BLaER1 treated with 17β-estradiol and CSF1 and Interleukin-3, amounts not matched to agents 10 nM and 100 nM (cell line): ENCODE data around the gene TCF12.
A peak's percentile ranks its signal among the peaks of the same experiment; 100 is the strongest.

Source experiments
- H3K27ac ChIP-seq, 11 experiments: shearing (Covaris generic); formaldehyde crosslinking; 2 replicates each; pipeline ENCODE4 v1.8.1; 2022
- H3K27me3 ChIP-seq, 11 experiments: shearing (Covaris generic); formaldehyde crosslinking; 2 replicates each; pipeline ENCODE4 v1.8.1; 2022
- H3K36me3 ChIP-seq, 11 experiments: shearing (Covaris generic); formaldehyde crosslinking; 2 replicates each; pipeline ENCODE4 v1.8.1; 2022
- H3K4me1 ChIP-seq, 10 experiments: shearing (Covaris generic); formaldehyde crosslinking; 2 replicates each; pipeline ENCODE4 v1.8.1; 2022
- H3K4me2 ChIP-seq, 11 experiments: shearing (Covaris generic); formaldehyde crosslinking; 2 replicates each; pipeline ENCODE4 v1.8.1; 2022
- H3K4me3 ChIP-seq, 10 experiments: shearing (Covaris generic); formaldehyde crosslinking; 2 replicates each; pipeline ENCODE4 v1.8.1; 2022
- H3K9ac ChIP-seq, 11 experiments: shearing (Covaris generic); formaldehyde crosslinking; 2 replicates each; pipeline ENCODE4 v1.8.1; 2022
- H3K9me3 ChIP-seq, 11 experiments: shearing (Covaris generic); formaldehyde crosslinking; replicated peaks in 1 of 11; 2 replicates each; pipeline ENCODE4 v1.8.1; 2022
- H4K20me1 ChIP-seq, 11 experiments: shearing (Covaris generic); formaldehyde crosslinking; 2 replicates each; pipeline ENCODE4 v1.8.1; 2022
- Cebpa-rat ChIP-seq, 11 experiments: shearing (Covaris generic); IDR thresholded peaks; 2 replicates each; pipeline ENCODE4 v1.8.1; 2022

Gene TCF12

DNA sequence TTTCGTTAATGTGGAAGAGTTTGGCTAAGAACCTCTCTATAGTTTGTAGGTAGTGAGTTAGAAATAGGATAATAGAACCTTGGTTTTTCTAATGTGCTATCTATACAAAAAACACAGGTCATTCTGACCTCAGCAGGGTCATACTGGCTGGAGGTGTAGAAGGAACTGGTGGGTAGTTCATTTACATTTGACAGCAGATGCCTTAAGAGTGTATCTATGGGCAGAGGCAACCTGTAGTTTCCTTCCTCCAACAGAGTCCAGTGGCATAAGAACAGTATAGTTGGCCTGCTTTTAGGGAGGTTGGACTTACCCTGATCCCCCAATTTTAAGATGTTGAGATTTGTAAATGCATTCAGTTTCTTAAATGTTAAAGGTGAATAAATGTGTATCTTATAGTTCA is 152.2 kb downstream of the TCF12 start:
- Histone ChIP-seq H4K20me1 (peaks cover 5 to 66% (median 31%) of the 10 kb centered on the region in 11 experiments; a peak in 12 of 22 replicates), H3K9ac (no peak overlapping the region), H3K36me3 (peaks cover 4 to 21% (median 11%) of the 10 kb centered on the region in 11 experiments; a peak in 15 of 22 replicates), H3K27ac (no peak overlapping the region), H3K4me1 (peaks cover 0 to 75% (median 0%) of the 10 kb centered on the region in 10 experiments; a peak in 7 of 20 replicates), H3K4me3 (no peak overlapping the region), H3K9me3 (no peaks in the 10 kb centered on the region; a peak in 1 of 22 replicates), H3K27me3 (no peaks in the 10 kb centered on the region), H3K4me2 (no peak overlapping the region)
- TF ChIP-seq Cebpa-rat (IDR thresholded peaks at IDR 0.05) = no peak

DNA sequence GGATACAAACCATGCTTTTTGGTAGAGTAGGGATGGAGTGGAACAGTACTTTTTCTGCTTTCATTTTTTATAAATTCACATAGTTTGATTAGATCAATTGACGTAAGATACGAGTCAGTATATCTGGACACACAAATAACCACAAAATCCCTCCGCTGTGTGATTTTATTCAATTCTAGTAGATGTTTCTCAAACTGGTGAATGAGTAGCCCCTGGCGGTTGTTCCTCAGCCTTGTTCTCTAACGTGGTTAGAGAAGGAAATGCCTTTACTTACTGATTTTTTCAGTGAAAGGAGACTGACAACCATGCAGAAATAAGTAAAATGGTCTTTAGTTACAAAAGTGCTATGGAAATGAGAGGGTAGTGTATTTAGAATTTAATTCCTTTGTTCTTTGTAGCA is 161.0 kb downstream of the TCF12 start:
- Histone ChIP-seq H3K4me3 (no peak overlapping the region), H3K4me2 (peak overlapping the region in 6 of 11 experiments; percentile 15 to 83 (median 72); a peak in 10 of 22 replicates)

DNA sequence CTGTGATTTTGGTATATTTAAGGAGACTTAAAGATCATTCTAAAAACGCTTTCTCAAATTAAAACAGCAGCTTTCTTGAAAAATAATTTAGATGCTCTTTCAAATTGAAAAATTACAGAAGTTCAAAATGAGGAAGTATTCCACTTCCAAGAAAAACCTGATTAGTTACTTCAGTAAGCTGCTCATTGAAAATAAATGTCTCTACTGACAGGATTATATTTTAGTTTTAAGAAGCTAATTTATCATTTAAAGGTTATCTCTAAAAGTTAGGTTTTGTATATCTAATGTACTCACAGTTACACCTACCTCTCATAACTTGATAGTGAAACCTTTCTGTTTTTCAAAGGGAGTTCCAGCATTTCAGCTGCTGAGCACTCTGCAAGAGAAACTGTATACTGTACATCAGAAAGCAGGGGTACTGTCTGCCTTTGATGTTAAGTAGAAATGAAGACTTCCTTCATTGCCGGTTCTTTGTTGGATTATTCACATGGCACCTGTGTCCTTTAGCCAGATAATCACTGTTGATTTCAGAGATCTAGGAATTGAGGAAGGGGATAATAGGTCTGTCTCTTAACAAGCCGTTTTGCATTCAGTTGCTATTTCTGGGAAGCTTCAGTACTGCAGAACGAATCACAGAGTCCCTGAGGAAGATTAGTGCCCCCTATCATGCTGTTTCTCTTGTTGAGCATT is 161.6 kb downstream of the TCF12 start:
- Histone ChIP-seq H3K4me3 (peak overlapping the region in 2 of 10 experiments; percentile 12 to 29; a peak in 2 of 20 replicates), H3K27ac (peak overlapping the region in 6 of 11 experiments; percentile 19 to 51 (median 40); a peak in 8 of 22 replicates), H3K36me3 (peaks cover 0 to 11% (median 0%) of the 10 kb centered on the region in 11 experiments; a peak in 3 of 22 replicates), H3K4me2 (peak overlapping the region in 9 of 11 experiments; percentile 5 to 83 (median 46); a peak in 16 of 22 replicates), H3K9ac (peak overlapping the region in 5 of 11 experiments; percentile 11 to 65 (median 23); a peak in 6 of 22 replicates), H4K20me1 (peaks cover 6 to 96% (median 38%) of the 10 kb centered on the region in 11 experiments; a peak in 15 of 22 replicates), H3K4me1 (peaks cover 9 to 46% (median 22%) of the 10 kb centered on the region in 10 experiments; a peak in 19 of 20 replicates), H3K27me3 (no peaks in the 10 kb centered on the region), H3K9me3 (no peaks in the 10 kb centered on the region)
- no peak for TF ChIP-seq Cebpa-rat (IDR thresholded peaks at IDR 0.05)

More for the DNA sequence above, 161.0 kb downstream of the TCF12 start:
- H3K9me3 ChIP-seq = no peaks in the 10 kb centered on the region
- H3K36me3 ChIP-seq = peaks cover 0 to 11% (median 0%) of the 10 kb centered on the region in 11 experiments; a peak in 3 of 22 replicates
- TF ChIP-seq Cebpa-rat (IDR thresholded peaks at IDR 0.05) = no peak
- H3K27ac ChIP-seq = peak overlapping the region in 2 of 11 experiments; percentile 40 to 51; a peak in 4 of 22 replicates
- peaks cover 9 to 52% (median 22%) of the 10 kb centered on the region in 10 experiments; a peak in 19 of 20 replicates for H3K4me1 ChIP-seq
- no peaks in the 10 kb centered on the region for H3K27me3 ChIP-seq
- peaks cover 6 to 97% (median 44%) of the 10 kb centered on the region in 11 experiments; a peak in 15 of 22 replicates for H4K20me1 ChIP-seq
- H3K9ac ChIP-seq = no peak overlapping the region

DNA sequence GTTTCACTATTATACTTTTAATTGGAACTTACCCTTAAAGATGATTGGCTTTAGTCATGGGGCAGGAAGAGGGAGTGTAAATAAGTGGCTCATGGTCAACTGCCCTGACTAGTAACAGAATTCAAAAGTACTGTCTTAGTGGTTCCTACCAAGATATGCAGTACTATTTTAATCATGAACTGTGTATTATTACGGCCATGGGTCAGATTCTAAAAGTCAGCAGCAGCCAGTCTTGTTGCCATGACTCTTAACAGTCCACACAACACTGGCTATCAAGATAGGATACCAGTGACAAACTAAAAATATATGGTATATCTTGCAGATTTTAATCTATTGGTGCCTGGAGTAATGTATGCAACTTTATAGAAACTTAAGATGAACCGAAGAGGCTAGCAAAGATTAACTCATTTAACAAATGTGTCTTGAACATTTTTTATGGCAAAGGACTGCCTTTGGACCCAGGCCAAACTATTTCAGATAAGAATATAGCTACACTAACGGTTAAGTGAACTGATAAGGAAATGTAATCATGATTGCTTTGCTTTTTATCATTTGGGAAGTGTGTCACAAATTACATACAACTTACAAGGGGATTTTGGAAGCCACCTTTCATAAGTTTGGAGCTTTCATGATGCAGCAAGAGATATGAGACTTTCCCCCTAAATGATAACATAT is 163.7 kb downstream of the TCF12 start:
- no peak overlapping the region for H3K27ac ChIP-seq
- H3K9ac ChIP-seq = no peak overlapping the region

DNA sequence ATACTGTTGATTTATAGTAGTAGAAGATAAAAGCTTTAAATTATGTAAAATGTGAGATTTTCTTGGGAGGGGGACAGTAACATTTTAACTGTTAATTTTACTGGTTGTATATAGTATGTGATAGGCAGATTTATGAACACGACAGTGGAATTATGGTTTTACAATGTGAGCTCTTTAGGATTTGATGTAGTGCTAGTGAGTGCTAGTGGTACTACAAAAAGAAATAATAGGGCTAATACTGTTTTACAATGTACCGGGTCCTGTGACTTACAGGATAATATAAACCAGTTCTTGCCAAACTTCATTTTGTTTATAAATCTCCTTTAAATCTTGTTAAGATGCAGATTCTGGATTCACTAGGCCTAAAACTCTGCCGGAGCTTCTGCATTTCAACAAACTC is 165.7 kb downstream of the TCF12 start:
- H3K9me3 ChIP-seq = no peaks in the 10 kb centered on the region
- H3K4me2 ChIP-seq = no peak overlapping the region
- peaks cover 0 to 19% (median 0%) of the 10 kb centered on the region in 11 experiments; a peak in 3 of 22 replicates for H3K36me3 ChIP-seq
- no peak overlapping the region for H3K27ac ChIP-seq
- H3K9ac ChIP-seq = no peak overlapping the region
- H4K20me1 ChIP-seq = peaks cover 6 to 81% (median 30%) of the 10 kb centered on the region in 11 experiments; a peak in 15 of 22 replicates
- peaks cover 9 to 33% (median 21%) of the 10 kb centered on the region in 10 experiments; a peak in 19 of 20 replicates for H3K4me1 ChIP-seq
- H3K27me3 ChIP-seq = no peaks in the 10 kb centered on the region
- H3K4me3 ChIP-seq = no peak overlapping the region
- TF ChIP-seq Cebpa-rat (IDR thresholded peaks at IDR 0.05) = no peak

More for the DNA sequence above, 163.7 kb downstream of the TCF12 start:
- TF ChIP-seq Cebpa-rat (IDR thresholded peaks at IDR 0.05) = no peak
- Histone ChIP-seq H4K20me1 (peaks cover 6 to 83% (median 35%) of the 10 kb centered on the region in 11 experiments; a peak in 15 of 22 replicates), H3K4me1 (peaks cover 9 to 42% (median 22%) of the 10 kb centered on the region in 10 experiments; a peak in 19 of 20 replicates), H3K9me3 (no peaks in the 10 kb centered on the region), H3K4me3 (no peak overlapping the region), H3K27me3 (no peaks in the 10 kb centered on the region), H3K36me3 (peaks cover 0 to 19% (median 0%) of the 10 kb centered on the region in 11 experiments; a peak in 2 of 22 replicates), H3K4me2 (peak overlapping the region in 4 of 11 experiments; percentile 0 to 83 (median 12); a peak in 3 of 22 replicates)

DNA sequence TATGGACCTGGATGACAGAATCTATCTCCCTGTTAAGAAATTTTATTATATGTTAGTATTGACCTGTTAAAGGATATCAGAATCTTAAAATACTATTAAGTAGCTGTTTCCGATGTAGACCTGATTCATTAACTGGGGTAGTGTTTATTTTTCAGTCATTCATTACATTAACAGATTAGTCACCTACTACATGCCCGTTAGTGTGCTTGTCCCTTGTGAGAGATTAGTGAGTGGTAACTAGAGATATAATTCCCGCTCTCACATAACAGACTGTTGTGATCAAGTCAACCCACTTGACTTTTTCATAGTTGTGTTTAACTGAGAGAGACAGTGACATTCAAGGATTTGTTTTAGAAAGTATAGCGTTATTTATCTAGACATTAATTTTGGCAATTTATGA is 166.8 kb downstream of the TCF12 start:
- H3K27ac ChIP-seq = no peak overlapping the region
- H3K9ac ChIP-seq = no peak overlapping the region
- H3K4me2 ChIP-seq = no peak overlapping the region
- peaks cover 0 to 19% (median 0%) of the 10 kb centered on the region in 11 experiments; a peak in 3 of 22 replicates for H3K36me3 ChIP-seq
- peaks cover 6 to 30% (median 12%) of the 10 kb centered on the region in 10 experiments; a peak in 19 of 20 replicates for H3K4me1 ChIP-seq
- TF ChIP-seq Cebpa-rat (IDR thresholded peaks at IDR 0.05) = no peak
- no peaks in the 10 kb centered on the region for H3K9me3 ChIP-seq
- no peaks in the 10 kb centered on the region for H3K27me3 ChIP-seq
- peaks cover 5 to 81% (median 31%) of the 10 kb centered on the region in 11 experiments; a peak in 16 of 22 replicates for H4K20me1 ChIP-seq
- no peak overlapping the region for H3K4me3 ChIP-seq

DNA sequence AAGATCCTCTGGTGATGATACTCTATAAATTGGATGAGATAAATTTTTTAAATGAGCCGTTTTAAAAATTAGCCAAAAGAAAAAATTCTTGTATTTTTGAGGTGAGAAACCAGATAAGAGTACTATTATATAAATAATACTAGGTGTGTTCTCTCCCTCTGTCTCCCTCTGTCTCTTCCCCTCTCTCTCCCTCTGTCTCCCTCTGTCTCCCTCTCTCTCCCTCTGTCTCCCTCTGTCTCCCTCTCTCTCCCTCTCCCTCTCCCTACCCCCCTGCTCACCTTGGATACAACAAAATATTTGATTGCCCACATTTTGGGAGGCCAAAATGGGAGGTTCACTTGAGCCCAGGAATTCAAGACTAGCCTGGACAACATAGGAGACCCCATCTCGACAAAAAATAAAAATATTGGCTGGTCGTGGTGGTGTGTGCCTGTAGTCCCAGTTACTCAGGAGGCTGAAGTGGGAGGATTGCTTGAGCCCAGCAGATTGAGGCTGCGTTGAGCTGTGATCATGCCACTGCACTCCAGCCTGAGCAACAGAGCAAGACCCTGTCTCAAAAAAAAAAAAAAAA is 168.5 kb downstream of the TCF12 start:
- no peak overlapping the region for H3K4me3 ChIP-seq
- no peak overlapping the region for H3K4me2 ChIP-seq
- no peaks in the 10 kb centered on the region for H3K27me3 ChIP-seq
- H3K9me3 ChIP-seq = no peaks in the 10 kb centered on the region
- H3K9ac ChIP-seq = no peak overlapping the region
- H3K27ac ChIP-seq = no peak overlapping the region
- H4K20me1 ChIP-seq = peaks cover 0 to 74% (median 27%) of the 10 kb centered on the region in 11 experiments; a peak in 15 of 22 replicates
- H3K36me3 ChIP-seq = peaks cover 5 to 20% (median 7%) of the 10 kb centered on the region in 11 experiments; a peak in 18 of 22 replicates
- TF ChIP-seq Cebpa-rat (IDR thresholded peaks at IDR 0.05) = no peak
- H3K4me1 ChIP-seq = peaks cover 0 to 13% (median 5%) of the 10 kb centered on the region in 10 experiments; a peak in 6 of 20 replicates

DNA sequence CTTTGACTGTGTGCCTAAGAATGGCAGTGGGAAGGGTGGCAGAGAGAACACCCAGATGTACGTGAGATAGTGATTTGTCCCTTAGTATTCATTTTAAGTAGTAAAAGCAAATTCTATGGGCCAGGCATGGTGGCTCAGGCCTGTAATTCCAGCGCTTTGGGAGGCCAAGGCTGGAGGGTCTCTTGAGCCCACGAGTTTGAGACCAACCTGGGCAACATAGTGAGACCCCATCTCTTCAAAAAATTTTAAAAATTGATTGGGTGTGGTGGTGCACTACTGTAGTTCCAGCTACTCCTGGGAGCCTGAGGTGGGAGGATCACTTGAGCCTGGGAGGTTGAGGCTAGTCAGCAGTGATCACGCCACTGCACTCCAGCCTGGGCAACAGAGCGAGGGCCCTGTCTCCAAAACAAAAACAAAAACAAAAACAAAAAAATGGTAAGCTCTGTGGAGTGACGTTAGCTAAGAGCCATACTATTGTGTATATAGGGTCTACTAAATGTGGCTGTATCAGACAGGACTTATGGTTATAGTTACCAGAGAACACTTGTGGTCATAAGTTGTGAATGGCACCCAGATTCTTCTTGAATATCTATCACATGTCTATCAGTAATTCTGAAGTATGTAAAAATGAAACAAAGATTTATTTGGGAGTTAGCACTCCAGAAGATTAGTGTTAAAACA is 171.5 kb downstream of the TCF12 start:
- TF ChIP-seq Cebpa-rat (IDR thresholded peaks at IDR 0.05) = no peak
- H3K9ac ChIP-seq = no peak overlapping the region
- no peak overlapping the region for H3K4me3 ChIP-seq
- peaks cover 32 to 49% (median 36%) of the 10 kb centered on the region in 11 experiments for H3K36me3 ChIP-seq
- peaks cover 0 to 12% (median 3%) of the 10 kb centered on the region in 10 experiments; a peak in 5 of 20 replicates for H3K4me1 ChIP-seq
- peak overlapping the region in 2 of 11 experiments; percentile 15 to 16; a peak in 1 of 22 replicates for H3K4me2 ChIP-seq
- H3K9me3 ChIP-seq = 0 out of 22 replicates have a peak, but pooled peaks cover 0 to 3% (median 0%) of the 10 kb centered on the region in 11 experiments
- no peak overlapping the region for H3K27ac ChIP-seq
- no peaks in the 10 kb centered on the region for H3K27me3 ChIP-seq
- peaks cover 0 to 49% (median 15%) of the 10 kb centered on the region in 11 experiments; a peak in 11 of 22 replicates for H4K20me1 ChIP-seq
